ENCODE data around the gene TNN.

The TNN gene

GRCh38 chr1:175116210-175116798 lies 48.7 kb downstream of the TNN start:
- no peak for DNase-seq

- no peak for DNase-seq
Measured at GRCh38 chr1:175116903-175117302, 49.3 kb downstream of the TNN start.

- no peak for DNase-seq
Measured at GRCh38 chr1:175118375-175119367, 51.0 kb downstream of the TNN start.

- no peak for DNase-seq
Measured at GRCh38 chr1:175120511-175120910, 52.9 kb downstream of the TNN start.

- DNase-seq, result no peak
Measured at GRCh38 chr1:175124861-175125260, 57.2 kb downstream of the TNN start.

GRCh38 chr1:175126347-175126746 lies 58.7 kb downstream of the TNN start:
- no peak for DNase-seq

- DNase-seq, result no peak
Measured at GRCh38 chr1:175127565-175127964, 59.9 kb downstream of the TNN start.

- DNase-seq, result no peak
Measured at GRCh38 chr1:175128523-175128922, 60.9 kb downstream of the TNN start.

GRCh38 chr1:175129182-175129581 lies 61.5 kb downstream of the TNN start:
- no peak for DNase-seq

GRCh38 chr1:175129644-175129996 lies 62.0 kb downstream of the TNN start:
- DNase-seq, result no peak

- no peak for DNase-seq
Measured at GRCh38 chr1:175129997-175130648, 62.5 kb downstream of the TNN start.

- DNase-seq, result no peak
Measured at GRCh38 chr1:175130649-175131045, 63.0 kb downstream of the TNN start.

- DNase-seq, result no peak
Measured at GRCh38 chr1:175131095-175131494, 63.5 kb downstream of the TNN start.

GRCh38 chr1:175132436-175132835 lies 64.8 kb downstream of the TNN start:
- DNase-seq, result no peak

GRCh38 chr1:175133673-175134435 lies 66.2 kb downstream of the TNN start:
- DNase-seq, result no peak

GRCh38 chr1:175134500-175134899 lies 66.9 kb downstream of the TNN start:
- DNase-seq, result no peak

GRCh38 chr1:175136246-175136645 lies 68.6 kb downstream of the TNN start:
- DNase-seq, result no peak

GRCh38 chr1:175137369-175137768 lies 69.7 kb downstream of the TNN start:
- no peak for DNase-seq

GRCh38 chr1:175138579-175138978 lies 70.9 kb downstream of the TNN start:
- DNase-seq, result no peak

GRCh38 chr1:175145899-175146528 lies 78.4 kb downstream of the TNN start:
- no peak for DNase-seq

GRCh38 chr1:175146529-175147213 lies 79.0 kb downstream of the TNN start:
- DNase-seq, result peak; percentile 88

- DNase-seq, result no peak
Measured at GRCh38 chr1:175147569-175147968, 79.9 kb downstream of the TNN start.
